Fibroblast of mammary gland (primary cell): Measurements from ENCODE around the gene NHERF1.

Experiments used
- DNase-seq: peaks from one replicate; pipeline ENCODE4 v3.0.0-alpha.2; 2010; ENCODE audit warnings: low read depth
- H3K4me3 ChIP-seq: 2 replicates; pipeline ENCODE4 v1.5.1; 2011; ENCODE audit warnings: low read depth, mild to moderate bottlenecking, low read length, moderate library complexity; ENCODE audit not compliant: control insufficient read depth
- CTCF ChIP-seq: conservative IDR thresholded peaks from 2 replicates; pipeline ENCODE4 v1.5.1; 2011; ENCODE audit warnings: low read depth, low read length, inconsistent platforms; ENCODE audit not compliant: control insufficient read depth, insufficient read depth

Gene NHERF1

GRCh38 chr17:74731347-74731605 is 17.2 kb upstream of the NHERF1 start:
- TF ChIP-seq CTCF: no peak
- no peak for DNase-seq
- no peak overlapping the region for H3K4me3 ChIP-seq

GRCh38 chr17:74732042-74732867 is 16.2 kb upstream of the NHERF1 start:
- no peak overlapping the region for H3K4me3 ChIP-seq
- DNase-seq: no peak
- TF ChIP-seq CTCF: no peak

- H3K4me3 ChIP-seq: no peak overlapping the region
- no peak for DNase-seq
- TF ChIP-seq CTCF: no peak
Measured at GRCh38 chr17:74733365-74734122, 14.9 kb upstream of the NHERF1 start.

- no peak overlapping the region for H3K4me3 ChIP-seq
- DNase-seq: no peak
- no peak for TF ChIP-seq CTCF
Measured at GRCh38 chr17:74734256-74734655, 14.2 kb upstream of the NHERF1 start.

- no peak within 1 kb of the TSS for H3K4me3 ChIP-seq
- peak; percentile 44 for DNase-seq
- no peak for TF ChIP-seq CTCF
Measured at GRCh38 chr17:74736513-74737298, 11.7 kb upstream of the NHERF1 start, which contains the start of gene RAB37. TSS of gene RAB37 (plus strand) at chr17:74737256. CDS start at chr17:74737273, 17 bp downstream.

- peak; percentile 9 for DNase-seq
- no peak overlapping the region for H3K4me3 ChIP-seq
- TF ChIP-seq CTCF: peak; percentile 24
Measured at GRCh38 chr17:74737299-74738050, 11.0 kb upstream of the NHERF1 start.
